GM18502 (cell line): ENCODE measurements around the gene TULP4.
"Not testable (repeated sequence)": the region's sequence is repeated elsewhere in the genome, so short reads cannot be mapped to it uniquely, and the experiment has no call there.

Experiments
- ATAC-seq: cut with Tn5 transposase; IDR thresholded peaks from one replicate; pipeline ENCODE4 v1.9.1; 2021; ENCODE audit warnings: mild to moderate bottlenecking; ENCODE audit not compliant: unreplicated experiment, poor library complexity

Gene TULP4

DNA sequence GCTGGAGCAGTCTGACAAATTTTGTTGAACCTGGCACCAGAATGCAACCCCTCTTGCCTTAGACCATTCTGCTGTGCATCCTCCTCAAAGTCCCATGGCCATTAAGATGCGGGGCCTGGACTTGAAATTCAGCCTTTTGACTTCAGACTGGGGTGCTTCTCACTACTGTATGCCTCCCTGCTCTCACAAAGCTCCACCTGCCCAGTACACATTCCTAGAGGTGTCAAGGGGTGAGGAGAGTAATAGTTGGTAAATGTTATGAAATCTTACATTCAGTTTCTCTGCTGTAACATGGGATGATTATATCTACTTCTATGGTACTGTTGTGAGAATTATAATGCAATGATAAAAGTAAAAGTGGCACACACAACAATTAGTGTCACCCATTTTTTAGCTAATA, 70.8 kb downstream of the TULP4 start:
- no peak for ATAC-seq

DNA sequence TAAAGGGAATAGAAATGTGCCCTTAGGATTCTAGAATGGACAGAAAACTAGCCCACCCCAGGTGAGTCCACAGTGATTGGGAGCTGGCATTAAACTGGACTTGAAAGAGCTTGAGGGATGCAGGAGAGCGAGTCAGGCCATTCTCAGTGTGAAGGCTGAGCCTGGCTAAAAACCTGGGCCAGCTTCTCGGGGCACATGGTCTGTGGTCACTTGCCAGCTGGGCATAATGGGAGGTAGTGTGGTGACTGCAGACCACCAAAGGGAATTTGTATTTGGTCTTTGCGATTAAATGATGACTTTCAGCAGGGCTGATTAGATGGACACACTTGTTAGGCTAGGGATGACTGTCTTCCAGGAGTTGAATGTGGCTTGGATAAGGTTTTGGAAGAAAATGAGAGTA, 71.3 kb downstream of the TULP4 start:
- no peak for ATAC-seq

DNA sequence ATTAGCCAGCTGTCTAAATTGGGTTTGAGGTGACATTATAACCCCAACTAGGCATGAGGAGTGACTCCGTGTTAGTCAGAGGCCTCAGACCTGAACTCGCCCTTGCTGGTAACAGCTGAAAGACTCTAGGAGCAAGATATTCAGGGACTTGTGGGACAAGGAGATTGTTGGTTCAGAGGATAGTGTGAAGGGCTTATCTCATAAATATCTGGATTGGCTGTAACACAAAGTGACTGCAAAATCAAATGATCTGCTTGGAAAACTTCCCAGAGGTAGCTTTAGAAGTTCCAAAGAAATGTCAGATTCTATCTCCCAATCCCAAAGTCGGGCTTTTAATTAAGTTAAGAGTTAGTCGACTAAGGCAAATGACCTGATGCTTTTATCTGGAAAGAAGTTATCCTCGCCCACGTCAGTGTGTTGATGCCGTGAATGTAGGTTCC, 72.4 kb downstream of the TULP4 start:
- no peak for ATAC-seq

DNA sequence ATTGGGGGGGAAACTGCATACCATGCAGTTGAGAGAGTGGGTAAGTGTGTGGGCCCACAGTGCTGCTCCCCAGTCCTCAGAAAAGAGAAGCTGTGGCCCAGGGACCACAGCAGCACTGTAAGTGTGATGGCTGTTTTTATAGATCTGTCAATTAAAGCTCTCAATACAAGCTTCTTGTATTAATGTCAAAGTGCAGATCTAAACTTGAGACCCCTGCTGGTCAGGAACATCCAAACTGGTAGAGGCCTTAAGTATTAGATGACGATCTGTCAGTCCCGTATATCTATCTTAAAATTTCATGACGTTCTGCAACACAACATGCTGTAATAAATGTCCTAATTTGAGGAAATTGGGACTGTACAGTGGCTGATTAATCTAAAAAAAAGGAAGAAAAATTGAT, 74.8 kb downstream of the TULP4 start:
- ATAC-seq = no peak

DNA sequence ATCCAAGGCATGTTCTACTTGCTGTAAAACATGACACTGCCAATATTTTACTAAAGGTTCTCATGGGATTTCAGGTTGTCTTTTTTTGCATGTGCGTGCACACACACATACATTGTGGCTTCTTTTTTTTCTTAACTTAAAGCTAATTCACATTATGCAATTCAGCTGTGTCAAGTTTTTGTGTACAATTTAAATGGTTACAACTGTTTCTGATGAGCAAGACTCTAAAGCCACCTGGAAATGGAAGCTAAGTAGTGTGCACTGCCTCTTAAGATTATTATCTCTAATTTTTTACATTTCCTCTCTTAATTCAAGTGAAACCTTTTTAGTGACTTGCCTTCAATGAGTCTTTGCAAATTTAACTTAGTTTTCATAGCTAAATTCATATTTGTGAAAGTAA, 75.3 kb downstream of the TULP4 start:
- no peak for ATAC-seq

DNA sequence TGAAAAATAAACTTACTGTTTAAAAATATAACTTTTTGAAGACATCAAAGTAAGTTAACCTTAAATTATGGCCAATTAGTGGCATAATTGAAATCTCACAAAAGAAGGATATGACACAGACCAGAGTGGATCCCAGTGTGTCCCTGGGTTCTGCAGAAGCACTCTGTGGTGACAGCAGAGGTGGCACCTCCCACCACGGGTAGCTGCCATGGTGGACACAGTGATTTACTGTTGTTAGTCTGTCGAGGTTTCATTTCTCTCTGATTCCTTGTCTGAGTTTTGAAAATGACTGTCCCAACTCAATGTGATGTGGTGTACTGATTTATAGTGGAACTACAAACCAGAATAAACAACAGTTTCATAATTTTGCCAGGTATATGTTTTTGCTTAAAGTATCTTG, 76.5 kb downstream of the TULP4 start:
- ATAC-seq = no peak

DNA sequence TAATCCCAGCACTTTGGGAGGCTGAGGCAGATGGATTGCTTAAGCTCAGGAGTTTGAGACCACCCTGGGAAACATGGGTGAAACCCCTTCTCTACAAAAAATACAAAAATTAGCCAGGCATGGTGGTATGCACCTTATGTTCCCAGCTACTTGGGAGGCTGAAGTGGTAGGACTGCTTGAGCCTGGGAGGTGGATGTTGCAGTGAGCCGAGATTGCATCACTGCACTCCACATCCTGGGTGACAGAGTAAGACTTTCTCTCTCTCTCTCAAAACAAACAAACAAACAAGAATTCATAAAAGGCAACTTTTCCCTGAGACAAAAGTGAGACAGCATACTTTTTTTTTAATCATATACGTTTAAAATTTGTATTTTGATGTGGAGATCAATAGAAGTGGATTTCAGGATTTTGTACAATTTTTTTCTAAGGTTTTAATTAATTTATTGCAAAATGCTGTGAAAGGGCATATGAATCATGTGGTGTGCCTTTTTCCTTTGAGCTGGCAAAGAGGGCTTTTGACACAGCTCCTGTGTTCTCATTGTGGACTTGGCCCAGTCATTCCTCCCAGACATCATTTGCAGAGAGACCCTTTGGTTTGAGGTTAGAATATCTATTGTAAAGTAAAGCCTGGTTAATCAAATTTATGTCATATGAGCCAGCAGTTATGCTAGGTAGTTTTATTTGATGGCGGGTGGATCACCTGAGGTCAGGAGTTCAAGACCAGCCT, 77.1 kb downstream of the TULP4 start:
- no peak for ATAC-seq

DNA sequence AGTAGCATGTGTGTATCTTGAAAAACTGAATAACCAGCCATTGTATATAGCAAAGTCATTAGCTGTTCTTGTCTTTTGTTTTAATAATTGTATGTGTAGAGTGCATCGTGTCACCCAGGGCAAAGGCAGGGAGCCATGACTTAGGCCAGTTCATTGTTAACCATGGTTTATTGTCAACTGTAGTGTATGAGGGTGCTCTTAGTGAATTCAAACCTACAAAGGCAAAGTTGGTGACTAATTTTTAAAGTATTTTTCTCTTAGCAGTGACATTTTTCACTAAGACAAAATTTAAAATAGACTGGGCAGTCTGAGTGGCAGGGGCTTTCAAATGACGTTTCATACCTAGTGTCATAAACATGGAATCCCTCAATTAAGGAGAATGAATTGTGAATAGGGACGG, 79.0 kb downstream of the TULP4 start:
- ATAC-seq = no peak

DNA sequence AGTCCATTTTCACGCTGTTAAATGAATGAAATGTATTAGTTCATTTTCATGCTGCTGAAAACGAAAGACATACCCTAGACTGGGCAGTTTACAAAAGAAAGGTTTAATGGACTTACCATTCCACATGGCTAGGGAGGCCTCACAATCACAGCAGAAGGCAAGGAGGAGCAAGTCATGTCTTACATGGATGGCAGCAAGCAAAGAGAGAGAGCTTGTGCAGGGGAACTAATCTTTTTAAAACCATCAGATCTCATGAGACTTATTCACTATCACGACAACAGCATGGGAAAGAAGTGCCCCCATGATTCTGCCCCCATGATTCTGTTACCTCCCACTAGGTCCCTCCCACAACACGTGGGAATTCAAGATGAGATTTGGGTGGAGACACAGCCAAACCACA, 79.7 kb downstream of the TULP4 start:
- not testable (repeated sequence) for ATAC-seq

DNA sequence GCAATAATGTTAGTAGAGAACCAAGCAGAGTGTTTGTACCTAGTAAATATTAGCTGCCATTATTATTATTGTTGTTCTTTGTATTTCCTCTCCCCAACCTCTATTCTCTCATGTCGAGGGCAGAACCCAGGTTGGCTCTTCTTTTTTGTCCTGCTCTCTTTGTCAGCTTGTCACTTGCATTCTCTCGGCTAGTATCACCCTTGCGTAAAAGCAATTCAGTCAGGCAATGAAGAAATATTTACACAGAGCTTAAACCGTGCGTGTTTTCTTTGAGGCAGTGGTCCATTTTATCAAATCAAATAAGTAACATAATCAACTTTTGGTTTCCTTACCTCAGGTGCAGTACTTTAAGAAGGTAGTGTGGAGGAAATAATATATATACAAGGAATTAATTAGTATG, 83.9 kb downstream of the TULP4 start:
- no peak for ATAC-seq

DNA sequence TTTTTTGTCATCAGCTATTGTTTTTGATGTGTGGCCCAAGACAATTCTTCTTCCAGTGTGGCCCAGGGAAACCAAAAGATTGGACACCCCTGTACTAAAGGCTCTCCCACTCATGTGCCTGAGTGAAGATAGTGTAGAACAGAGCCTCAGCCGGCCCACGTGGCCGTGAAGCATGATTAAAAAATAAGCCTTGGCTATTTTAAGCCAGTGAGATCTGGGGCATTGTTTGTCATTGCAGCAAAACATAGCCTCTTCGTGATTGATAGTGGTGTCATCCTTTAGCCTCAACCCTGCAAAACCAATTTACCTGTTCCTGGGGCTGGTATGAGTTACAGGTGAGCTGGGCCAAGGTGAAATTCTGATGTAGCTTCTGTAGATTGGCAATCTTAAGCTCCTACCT, 85.3 kb downstream of the TULP4 start:
- ATAC-seq = no peak

DNA sequence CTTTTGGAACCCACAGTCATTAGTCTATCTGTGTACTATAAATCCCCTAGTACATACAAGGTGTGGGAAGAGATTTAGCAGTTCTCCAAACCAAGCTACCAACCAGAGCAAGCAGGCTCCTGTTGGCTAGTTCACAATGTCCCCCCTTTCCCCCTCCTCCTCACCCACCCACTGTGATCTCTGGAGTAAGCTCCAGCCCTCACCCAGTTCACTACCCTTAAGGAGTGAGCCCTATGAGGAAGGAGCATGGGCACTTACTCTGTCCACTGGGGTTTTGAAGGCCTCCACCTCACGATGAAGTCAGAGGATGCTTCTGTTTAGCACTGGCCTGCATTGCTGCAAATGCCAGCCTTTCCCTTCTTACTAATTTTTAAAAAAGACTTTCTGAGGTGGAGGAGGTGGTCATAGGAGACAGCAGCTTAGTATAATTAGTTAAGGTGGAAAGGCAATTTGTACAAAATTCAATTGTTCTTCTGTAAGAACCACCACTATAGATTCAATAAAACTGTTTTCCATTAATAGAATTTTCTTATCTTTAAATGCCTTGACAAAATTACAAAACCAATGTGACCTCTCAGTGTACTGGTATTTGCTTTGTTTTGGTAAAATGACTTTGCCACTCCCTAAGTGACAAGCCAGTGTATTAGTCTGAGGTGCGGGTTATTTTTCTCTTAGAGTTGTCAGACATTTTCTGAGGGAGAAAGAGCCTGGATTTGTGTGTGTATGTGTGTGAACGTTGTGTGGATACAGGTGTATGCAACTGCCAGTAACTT, 86.2 kb downstream of the TULP4 start:
- ATAC-seq = no peak

DNA sequence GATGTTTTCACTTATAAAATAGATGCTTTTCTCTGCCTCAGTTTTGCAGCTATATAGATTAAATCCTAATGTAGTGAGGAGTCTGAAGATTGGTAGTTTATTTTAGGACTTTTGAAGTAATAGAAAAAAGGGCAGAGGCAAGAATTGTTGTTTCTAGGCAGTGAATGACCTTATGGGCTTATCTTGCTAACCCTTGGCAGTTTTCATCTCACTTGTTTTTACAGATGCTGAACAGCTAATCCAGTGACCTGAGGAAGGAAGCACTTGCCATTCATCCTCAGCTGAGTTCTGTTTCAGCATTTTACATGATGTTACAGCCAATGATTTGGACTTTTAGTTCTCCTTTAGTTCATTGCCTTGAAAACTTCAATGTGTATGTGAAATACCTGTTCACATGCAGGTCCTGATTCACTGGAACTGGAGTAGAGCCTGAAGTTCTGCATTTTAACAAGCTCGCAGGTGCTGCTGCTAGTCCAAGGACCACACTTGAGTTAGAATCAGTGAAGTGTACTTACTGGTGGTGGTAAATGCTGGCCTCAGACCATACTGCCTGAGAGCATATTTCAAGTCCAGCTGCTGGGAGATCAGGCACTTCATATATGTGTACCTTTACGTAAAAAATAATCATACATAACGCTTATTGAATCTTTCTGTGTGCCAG, 86.9 kb downstream of the TULP4 start:
- no peak for ATAC-seq

DNA sequence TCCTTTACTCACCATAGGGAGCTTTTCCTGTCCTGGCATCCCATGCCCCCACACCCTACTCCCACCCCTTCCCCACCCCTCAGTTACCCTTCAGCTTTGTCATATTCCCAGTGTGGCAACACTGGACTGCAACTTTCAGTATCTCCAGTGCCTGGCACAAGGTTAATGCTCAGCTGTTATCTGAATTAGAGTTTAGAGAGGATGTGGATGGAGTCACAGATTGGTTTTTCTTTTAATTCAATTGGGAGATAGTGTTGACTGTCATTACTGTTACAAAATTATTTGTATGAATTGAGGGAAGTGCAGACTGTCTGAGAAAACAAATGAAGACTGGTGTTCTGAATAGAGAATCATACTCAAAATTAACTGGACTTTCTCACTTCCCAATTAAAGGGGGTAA, 89.9 kb downstream of the TULP4 start:
- no peak for ATAC-seq

DNA sequence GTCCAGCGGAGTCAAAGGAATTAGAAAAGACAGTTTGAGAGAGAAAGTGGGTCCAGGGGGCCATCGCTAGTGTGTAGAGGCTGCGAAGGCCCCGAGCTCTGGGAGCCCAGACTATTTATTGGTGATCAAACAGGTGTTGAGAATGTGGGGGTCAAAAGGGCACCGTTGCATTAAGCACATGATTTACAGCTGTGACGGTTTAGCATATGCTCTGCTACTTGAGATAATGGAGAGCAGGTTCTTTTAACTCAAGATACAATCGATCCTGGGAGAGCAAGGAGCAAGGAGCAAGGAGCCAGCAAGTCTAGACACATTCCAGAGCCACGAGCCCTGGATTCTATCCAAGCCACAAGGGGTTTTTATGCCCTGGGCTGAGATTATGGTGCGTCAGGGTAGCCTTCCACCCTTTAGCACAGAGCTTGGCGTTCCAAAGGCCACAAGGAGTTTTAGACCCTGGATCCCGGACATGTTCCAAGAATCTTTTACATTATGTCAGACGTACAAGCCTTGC, 93.1 kb downstream of the TULP4 start:
- not testable (repeated sequence) for ATAC-seq

DNA sequence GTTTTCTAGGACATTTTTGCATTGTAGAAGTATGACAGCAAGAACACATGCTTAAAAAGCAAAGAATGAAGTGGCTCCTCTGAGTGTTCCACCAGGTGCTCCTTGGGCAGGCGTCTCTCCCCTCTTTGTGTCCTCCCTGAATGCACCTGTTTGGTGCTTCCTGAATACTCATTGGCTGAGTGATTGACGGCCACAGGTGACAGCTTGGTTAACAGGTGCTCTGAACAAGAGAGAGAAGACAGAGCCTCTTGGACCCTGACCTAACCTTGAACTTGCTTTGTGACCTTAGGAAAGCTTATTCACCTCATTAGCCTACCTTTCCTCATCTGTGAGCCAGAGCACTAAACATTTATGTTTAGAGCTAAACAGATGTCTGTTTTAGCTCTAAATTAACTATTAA, 93.7 kb downstream of the TULP4 start:
- ATAC-seq = no peak

DNA sequence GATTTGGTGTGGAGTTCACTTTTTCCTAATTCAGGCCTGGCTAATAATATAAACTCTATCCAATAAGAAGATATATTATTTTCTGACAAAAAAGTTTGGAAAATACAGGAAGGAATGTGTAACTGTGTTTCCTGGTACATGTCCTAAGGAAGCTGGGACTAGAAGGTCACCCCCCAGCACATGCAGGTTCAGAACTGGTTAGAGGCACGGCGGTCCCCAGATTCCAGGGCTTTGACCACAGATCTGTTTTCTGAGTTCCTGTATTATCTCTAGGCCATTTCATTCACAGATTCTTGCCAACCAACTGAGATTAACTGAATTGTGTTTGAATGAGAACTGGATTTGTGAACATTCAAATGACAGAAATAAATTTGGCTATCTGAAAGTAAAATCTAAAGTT, 94.5 kb downstream of the TULP4 start:
- no peak for ATAC-seq

DNA sequence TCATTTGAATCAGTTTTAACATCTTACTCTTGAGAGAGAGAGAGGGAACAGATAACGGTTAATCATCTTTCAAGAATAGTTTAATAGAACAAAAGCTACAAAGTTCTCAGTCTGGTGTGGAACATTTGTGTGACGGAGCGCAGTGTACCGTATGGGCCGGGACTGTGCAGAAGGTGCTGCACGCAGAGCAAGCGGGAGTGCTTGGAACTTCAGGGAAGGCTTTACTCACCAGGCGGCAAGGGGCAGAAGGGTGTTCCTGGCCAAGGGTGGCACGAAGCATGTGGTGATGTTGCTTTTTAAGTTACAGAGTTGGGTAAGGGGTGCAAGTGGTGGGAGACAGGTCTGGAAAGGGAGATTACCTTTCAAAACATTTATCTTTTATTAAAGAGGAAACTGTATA, 95.7 kb downstream of the TULP4 start:
- no peak for ATAC-seq

DNA sequence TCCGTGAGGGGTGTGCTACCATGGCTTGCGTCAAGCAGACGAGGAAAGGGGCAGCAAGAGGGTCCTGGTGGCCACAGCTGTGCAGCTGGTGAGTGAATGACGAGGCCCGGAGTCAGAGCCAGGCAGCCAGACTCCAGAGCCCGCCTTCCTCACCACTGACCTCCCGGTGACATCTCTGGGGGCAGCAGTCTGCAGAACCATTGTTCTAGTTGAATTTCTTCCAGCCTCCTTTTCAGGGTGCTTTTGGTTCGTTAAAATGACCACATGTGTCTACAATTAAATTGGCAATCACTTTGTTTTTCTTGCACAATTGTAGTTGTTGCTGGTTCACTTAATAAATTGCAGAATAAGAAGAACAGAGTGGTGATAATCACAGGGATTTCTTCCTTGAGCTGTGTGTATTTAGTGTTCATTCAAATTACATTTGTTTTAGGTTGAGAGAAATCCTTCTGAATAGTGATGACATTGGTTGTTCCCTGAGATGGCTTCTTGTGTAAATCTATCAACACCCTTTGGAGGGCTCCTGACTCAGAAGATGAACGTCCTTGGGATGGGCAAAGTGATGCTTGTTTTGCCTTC, 96.4 kb downstream of the TULP4 start:
- ATAC-seq = no peak

DNA sequence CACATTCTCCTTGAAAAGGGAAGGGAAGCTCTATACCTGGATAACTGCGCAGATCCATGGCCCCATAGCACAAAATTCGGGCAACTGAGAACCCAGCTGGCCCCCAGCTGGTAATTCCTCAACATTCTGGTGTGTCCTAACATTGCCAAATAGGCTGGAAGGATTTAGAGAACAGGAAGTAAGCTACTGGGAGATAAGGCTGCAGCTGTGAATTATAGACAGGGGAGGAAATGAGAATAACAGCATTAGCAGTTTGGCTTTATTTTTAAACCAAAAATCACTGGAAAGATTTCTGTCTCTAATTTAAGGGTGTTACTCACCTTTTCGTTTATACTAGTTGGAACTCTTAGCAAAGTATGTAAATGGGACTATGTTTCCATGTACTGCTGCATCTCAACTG, 97.2 kb downstream of the TULP4 start:
- ATAC-seq = no peak

DNA sequence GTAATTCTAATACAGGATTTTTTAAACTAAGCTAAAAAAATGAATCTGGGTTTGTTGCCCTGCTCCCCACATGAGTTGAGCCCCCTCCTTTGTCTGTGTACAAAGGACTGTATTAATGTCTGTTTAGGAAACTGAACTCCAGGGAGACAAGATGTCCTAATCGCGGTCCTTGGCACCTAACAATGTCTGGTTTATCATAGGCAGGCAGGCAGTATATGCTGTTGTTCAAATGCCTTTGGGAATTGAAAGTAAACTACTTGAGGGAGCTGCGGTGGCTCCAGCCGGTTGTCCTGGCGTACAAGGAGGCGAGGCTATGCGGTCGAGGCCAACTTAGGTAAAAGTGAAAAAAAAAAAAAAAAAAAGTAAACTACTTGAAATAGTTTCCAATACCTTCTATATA, 98.5 kb downstream of the TULP4 start:
- ATAC-seq = no peak
